DMS114 treated with DMSO at 0.1 percent for 48 hours (cell line): ENCODE measurements around the gene NKD1.

Experiments
- DNase-seq: peaks from one replicate; lab custom pipeline; 2025; ENCODE audit not compliant: unreplicated experiment; lab: John Stamatoyannopoulos, UW

NKD1 gene

GRCh38 chr16:50611995-50612848 lies 64.0 kb downstream of the NKD1 start:
- DNase-seq = no peak

GRCh38 chr16:50612849-50613198 lies 64.6 kb downstream of the NKD1 start:
- no peak for DNase-seq

GRCh38 chr16:50613281-50613963 lies 65.2 kb downstream of the NKD1 start:
- DNase-seq = no peak

- no peak for DNase-seq
Observed at GRCh38 chr16:50613964-50614474, 65.8 kb downstream of the NKD1 start.

GRCh38 chr16:50614955-50615724 lies 66.9 kb downstream of the NKD1 start:
- DNase-seq = no peak

- no peak for DNase-seq
Observed at GRCh38 chr16:50615891-50616290, 67.7 kb downstream of the NKD1 start.

GRCh38 chr16:50616386-50616785 lies 68.2 kb downstream of the NKD1 start:
- no peak for DNase-seq

- no peak for DNase-seq
Observed at GRCh38 chr16:50616883-50617645, 68.9 kb downstream of the NKD1 start.

- no peak for DNase-seq
Observed at GRCh38 chr16:50617646-50618184, 69.5 kb downstream of the NKD1 start.

GRCh38 chr16:50618238-50618918 lies 70.2 kb downstream of the NKD1 start:
- DNase-seq = no peak

GRCh38 chr16:50619702-50620491 lies 71.7 kb downstream of the NKD1 start:
- DNase-seq = no peak

- DNase-seq = no peak
Observed at GRCh38 chr16:50620646-50621451, 72.7 kb downstream of the NKD1 start.

- DNase-seq = no peak
Observed at GRCh38 chr16:50621452-50621792, 73.2 kb downstream of the NKD1 start.

GRCh38 chr16:50622029-50622428 lies 73.8 kb downstream of the NKD1 start:
- DNase-seq = no peak

GRCh38 chr16:50622643-50623369 lies 74.6 kb downstream of the NKD1 start:
- no peak for DNase-seq

- DNase-seq = no peak
Observed at GRCh38 chr16:50624449-50624970, 76.3 kb downstream of the NKD1 start.

GRCh38 chr16:50625374-50625773 lies 77.2 kb downstream of the NKD1 start:
- DNase-seq = no peak

GRCh38 chr16:50626868-50627267 lies 78.7 kb downstream of the NKD1 start:
- no peak for DNase-seq
